Stimulated activated CD8-positive, alpha-beta memory T cell treated with anti-CD3 and anti-CD28 coated beads, Interleukin-2, amount 100 ng/mL, for 1 hour (primary cell): ENCODE results near the gene OR4C16.

Source experiments
- DNase-seq, 2 donors: peaks; one replicate each; pipeline ENCODE4 v3.0.0-alpha.2; 2020; ENCODE audit warnings: low read depth in 2 of 2

The OR4C16 gene

DNA sequence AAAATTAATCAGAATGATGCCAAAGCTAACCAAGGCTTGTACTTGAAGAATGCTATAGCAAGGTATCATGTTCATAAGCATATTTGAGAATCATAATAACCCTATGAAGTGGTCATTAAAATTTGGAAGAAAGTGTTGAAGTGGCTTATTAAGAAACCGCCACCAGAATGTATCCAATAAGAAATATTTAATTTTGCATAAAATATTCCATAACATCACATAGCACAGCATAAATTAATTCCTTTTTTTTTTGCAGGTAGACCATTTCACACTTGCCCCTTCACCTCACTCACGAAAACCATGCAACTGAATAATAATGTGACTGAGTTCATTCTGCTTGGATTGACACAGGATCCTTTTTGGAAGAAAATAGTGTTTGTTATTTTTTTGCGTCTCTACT, at the start of gene OR4C16:
Gene OR4C16 (plus strand): TSS at position 301 of the 400 bp plus-strand sequence. CDS start 0 bp downstream, at position 301.
- no peak for DNase-seq

DNA sequence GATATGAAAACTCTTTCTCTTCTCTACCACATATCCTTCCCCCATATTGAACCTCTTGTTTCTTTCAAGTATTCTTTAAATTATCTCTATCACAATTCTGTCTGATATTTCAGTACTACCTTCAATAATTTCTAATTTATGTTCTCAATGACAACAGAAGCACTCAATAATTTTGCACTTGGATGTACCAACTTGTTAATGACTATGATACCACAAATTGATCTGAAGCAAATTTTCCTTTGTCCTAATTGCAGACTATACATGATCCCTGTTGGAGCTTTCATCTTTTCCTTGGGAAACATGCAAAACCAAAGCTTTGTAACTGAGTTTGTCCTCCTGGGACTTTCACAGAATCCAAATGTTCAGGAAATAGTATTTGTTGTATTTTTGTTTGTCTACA, 17.8 kb upstream of the OR4C16 start, which contains the start of gene OR4C15:
Gene OR4C15 (plus strand): TSS at position 301 of the 400 bp plus-strand sequence. CDS start 0 bp downstream, at position 301.
- no peak for DNase-seq

DNA sequence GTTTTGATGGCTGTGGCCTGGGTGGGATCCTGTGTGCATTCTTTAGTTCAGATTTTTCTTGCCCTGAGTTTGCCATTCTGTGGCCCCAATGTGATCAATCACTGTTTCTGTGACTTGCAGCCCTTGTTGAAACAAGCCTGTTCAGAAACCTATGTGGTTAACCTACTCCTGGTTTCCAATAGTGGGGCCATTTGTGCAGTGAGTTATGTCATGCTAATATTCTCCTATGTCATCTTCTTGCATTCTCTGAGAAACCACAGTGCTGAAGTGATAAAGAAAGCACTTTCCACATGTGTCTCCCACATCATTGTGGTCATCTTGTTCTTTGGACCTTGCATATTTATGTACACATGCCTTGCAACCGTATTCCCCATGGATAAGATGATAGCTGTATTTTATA, 620 bp downstream of the OR4C16 start:
- DNase-seq: no peak

DNA sequence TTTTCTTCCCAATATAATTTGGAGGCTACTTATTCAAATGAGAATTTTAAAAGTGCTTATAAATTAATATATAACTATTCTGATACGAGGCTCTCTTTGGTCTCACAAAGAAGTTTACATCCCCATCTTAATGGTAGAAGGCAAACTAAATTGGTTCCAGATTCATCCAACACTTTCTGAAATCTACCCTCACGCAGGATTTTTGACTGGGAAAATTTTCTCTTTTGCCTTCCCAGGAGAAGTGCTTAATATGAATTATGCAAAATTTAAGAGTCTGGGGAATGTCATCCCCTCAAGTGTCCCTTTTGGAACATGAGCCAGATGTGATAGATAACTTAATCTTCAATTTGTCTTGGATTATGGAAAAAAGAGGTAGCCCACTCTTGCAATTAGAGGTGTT, 35.6 kb downstream of the OR4C16 start, which contains the start of gene OR4C11:
Gene OR4C11 (minus strand): TSS at position 101 of the 400 bp plus-strand sequence. CDS start 3,272 bp downstream, outside the sequence.
- DNase-seq: no peak
